CD4-positive, alpha-beta T cell treated with Interleukin-17A for 4 hours (primary cell): Measurements from ENCODE around the gene UIMC1.

Source experiments
- DNase-seq: peaks from one replicate; pipeline ENCODE4 v3.0.0-alpha.2; 2020; ENCODE audit warnings: mixed read lengths

Gene UIMC1

DNA sequence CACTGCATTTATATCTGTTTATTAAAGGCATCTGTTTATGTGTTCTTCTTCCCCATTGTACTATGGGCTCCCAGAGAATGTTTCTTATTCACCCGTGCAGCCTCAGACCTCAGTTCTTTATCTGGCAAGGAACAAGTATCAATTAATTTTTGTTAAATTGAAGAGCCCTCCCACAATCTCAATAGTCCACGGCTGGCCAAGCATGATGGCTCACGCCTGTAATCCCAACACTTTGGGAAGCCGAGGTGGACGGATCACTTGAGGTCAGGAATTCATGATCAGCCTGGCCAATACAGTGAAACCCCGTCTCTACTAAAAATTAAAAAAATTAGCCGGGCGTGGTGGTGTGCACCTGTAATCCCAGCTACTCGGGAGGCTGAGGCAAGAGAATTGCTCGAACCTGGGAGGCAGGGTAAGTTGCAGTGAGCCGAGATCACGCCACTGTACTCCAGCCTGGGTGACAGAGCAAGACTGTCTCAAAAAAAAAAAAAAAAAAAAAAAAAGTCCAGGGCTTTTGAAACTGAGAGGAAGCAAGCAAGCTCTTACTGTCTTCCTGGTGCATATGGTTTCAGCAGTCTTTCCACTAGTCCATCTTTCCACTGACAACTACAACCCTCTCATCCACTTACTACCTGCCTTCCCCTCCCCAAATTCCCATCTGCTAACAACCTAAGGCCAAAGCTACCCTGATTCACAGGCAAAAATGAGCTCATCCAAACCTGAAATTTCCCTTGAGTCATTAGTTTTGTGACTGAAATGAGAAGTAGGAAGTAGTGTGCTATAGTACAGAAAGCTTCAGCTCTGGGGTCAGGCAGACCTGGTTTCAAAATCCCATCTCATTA lies 105.1 kb downstream of the UIMC1 start:
- no peak for DNase-seq

DNA sequence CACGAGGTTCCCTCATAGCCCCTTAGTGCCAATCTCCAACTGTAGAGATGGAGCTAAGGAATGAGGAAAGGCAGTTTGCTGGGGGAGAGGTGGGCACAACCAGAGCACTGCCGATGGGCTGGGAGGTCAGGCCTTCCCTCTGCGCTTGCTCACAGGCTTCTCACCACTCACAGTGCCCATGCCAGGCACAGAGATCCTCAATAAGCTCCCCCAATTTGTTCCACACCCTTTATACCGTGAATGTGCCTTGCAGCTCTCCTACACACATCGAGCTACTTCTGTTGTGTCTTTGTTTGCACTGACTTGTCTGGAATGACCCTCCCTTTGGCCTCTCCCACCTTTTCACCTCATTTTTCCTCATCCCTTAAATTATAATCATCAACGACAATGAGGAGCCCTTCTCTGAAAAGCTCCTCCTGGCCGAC lies 105.8 kb downstream of the UIMC1 start:
- no peak for DNase-seq

DNA sequence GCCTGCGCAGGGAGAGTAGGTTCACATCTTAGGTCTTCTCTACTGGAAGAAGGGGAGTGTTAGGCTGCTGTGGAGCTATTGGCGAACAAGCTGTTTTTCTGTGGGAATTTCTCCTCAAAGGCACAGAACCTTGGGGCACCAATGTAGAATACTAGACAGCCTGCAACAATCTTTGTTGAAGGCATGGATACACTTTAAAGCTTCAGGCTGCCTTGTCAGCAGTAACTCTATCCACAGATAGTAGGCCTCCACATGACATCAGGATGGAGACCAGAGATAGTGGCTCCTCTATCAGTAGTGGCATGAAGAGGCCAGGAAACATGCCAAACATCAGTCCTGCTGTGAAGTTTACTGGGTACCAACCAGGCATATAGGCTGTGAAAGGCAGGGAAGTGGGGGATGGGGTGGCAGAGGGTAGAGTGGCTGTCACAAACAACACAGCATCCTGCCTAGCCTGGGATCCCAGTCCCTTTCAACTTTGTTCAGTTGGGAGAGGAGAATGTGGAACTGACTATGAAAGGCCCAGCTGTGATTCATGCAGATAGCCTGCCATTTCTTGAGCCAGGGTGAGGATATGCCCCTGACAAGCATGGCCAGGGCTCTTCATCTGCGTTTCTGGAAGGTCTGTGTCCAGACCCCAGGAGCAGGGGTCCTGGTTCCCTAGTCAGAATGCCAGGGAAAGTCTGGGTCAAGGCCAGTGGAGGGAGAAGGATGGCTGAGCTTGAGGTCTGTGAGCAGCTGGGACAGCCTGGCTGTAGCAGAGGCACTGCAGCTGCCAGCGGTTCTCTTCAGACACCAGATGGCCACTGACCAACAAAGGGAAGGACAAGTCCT lies 106.4 kb downstream of the UIMC1 start:
- no peak for DNase-seq

DNA sequence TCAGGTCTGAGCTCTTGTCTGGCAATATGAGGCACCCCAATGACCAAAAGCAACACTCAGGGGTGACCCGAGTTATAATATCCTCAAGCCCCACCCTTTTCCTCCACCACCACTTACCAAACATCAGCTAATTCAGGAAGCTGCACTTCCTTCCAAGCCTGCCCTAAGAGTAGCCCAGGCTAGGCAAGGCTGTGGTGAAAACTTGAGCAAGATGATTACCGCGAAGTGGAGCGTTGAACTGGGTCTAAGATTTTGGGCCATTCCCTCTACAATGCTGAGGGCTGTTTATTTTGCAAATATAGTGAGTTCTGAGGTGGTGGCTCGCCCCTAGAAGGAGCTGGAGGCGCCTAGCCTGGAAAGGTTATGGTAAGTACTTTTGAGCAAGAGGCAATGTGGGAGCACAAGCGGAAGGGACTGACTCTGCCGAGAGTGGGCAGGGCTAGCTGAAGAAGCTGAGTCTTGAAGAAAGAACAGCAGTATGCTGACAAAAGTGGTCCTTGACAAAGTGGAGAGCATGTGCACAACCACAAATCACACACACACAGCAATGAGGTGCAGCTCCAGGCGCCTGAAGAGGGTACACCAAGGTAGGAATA lies 107.2 kb downstream of the UIMC1 start, which contains the start of gene HK3:
TSS of gene HK3 (minus strand) at position 51 of the 596 bp plus-strand sequence. CDS start 3,187 bp downstream, outside the sequence.
- no peak for DNase-seq

DNA sequence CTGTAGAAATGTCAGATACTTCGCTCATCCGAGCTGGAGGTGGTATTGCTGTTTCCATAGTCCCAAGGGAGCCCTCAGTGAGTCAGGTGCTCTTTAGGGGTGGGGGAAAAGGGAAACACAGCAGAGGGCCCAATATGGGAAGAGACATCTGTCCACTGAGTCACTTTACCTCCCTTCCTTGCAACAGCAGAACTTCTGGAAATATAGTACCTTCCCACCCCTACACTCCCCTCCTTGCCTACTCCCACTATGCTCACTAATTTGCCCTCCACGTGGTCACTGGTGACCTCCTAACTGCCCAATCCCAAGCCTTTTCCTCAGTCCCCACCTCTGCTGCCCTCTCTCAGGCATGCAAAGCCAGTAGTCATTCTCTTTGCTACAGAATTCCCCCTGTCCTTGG lies 109.3 kb downstream of the UIMC1 start:
- DNase-seq, result no peak

DNA sequence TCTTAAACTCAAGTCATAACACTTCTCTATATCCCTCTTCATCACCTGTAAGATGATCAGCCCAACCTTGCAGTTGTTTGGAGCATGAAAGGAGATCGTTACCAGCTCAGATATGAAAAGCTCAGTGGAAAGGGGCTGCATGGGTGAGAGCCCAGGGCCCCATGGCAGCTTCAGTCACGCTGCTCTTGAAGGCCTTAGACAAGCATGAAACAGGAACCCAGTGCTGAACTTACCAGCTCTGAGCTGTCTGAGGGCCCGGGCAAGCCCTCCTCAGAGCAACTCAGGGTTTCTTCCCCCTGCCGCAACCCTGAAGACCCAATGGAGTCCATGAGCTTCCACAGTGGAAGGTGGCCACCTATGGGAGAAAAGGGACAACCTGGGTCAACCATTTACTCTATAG lies 110.7 kb downstream of the UIMC1 start:
- no peak for DNase-seq

DNA sequence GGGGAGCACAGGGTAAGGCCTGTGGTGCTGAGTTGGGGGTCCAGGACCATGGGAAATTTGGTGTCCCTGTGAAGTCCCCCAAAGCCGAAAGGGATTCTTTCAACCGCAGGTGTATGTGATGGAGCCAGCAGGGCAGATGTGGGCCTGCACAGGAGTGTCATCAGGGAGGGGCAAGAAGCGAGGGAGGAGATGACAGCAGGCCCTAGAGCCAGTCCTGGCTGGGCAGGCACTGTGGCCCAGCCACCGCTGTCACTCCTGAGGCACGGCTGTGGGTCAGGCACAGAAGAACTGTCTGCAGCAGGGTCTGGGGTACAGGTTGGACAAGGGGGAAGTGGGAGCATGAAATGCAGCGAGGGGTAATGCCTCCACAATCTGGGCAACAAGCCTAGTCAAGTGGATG lies 112.3 kb downstream of the UIMC1 start:
- DNase-seq, result no peak

DNA sequence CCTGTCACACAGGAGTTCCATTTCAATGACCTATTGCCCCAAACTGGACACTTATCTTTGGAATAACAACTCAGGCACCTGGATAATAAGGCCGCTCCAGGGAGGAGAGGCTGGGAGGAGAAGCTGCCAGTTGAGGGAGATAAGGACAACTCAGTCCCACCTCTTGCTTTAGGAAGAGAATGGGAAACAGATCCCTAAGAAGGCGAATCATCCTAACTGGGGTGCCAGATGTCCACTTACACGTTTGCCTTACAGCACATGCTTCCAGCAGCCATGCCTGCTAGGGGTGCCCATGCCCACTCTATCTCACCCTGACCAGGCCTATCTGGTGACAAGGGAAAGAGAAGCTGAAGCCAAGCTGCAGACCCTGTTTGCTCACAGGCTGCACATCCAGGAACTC lies 113.9 kb downstream of the UIMC1 start:
- DNase-seq, result no peak

DNA sequence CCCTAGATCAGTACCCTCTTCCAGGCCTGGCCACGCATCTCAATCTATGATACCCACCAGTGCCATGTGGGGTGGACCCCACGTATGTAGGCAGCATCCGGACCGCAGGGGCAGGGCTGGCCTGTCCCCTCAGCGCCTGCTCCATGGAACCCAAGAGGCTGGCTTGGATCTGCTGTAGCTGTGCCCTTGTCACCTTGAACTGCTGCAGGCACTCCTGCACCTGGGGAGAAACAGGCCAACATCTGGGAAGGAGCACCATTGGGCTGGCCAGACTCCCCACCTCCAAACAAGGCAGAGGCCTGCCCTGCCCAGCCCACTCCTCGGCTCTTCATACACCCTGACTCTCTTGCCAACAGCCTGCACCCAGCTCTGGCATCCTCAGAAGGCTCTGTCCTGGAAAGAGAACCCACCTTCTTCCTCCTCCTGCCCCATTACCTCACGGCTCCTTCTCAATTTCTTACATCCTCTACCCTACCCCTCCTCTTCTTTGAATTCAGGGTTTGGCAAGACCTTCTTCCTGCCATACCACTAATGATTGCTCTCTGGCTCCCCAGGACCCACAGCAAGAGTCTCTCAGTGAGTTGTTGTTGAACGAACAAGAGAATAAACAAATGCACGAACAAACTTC lies 115.1 kb downstream of the UIMC1 start:
- DNase-seq, result no peak

DNA sequence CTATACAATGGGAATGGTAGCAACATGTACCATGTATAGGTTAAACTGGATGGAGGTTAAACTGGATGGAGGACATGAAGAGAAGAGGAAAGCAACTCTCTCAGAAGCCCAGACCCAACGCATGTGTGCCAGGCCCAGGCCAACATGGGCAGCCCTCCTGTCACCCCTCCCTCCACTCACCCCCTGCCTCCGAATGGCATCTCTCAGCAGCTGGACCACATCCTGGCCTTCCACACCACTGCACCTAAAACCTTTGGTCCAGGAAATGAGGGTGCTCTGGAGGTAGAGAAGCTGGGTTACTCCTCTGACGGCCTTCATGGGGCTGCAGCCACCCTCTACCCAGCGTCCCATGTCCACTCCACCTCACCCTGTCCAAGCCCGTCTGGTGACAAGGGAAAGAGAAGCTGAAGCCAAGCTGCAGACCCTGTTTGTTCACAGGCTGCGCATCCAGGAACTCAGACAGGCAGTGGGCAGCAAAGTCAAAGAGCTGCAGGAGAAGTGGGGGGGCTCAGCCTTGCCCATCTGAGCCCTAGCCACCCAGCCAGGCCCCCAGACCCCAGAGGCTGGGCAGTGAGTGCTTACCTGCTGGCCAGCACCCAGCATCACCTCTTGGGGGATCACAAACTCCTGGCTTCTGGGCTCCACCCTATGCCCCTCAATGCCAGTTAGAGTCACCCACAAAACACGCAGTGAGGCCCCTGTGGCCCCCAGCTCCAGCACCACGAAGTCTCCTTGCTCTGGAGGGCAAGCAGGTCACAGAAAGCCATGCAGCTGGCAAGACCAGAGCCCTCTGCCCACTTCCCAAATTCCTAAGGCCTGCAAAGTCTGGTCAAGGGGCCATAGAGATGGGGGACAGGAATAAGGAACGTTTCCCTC lies 115.9 kb downstream of the UIMC1 start:
- DNase-seq, result no peak

DNA sequence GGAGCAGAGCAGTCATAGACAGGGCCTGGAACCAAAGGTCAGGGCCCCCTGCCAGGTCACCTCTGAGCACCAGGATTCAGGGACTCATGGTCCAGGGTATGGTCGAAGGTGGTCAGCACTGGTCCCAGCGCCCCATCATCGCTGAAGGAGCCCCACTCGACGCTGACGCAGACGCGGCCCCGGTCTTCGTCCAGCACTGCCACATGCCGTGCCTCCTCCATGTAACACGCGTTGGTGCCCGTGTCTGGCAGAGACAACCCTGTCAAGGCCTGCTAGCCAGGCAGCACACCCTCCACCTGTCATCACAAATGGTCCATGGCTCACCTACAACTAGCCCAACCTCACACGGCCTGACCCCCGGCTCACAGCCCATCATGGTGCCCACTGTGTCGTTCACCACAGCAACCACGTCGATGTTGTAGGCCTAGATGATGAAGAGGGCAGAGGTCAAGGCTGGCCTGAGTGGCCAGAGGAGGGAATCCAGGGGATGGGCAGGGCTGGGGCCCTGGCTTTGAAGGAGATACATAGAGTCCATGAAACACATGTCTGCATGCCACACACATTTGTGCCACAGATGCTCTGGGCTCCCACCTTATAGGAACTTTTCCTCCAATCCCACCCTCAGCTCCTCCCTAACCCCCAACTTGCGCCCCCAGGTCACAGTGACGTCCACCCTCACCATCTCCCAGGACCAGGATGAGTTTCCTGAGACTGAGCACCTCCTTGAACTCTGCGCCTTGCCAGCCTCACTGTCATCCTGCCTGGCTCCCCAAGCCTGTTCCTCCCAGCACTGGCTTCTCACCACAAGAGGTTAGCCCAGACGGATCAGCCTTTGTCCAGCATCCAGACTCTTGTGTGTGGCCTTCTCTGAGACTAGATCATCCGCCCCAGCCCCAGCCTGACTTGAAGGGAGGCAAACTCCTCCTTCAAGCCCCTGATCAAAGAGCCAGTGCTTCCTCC lies 117.0 kb downstream of the UIMC1 start:
- no peak for DNase-seq

DNA sequence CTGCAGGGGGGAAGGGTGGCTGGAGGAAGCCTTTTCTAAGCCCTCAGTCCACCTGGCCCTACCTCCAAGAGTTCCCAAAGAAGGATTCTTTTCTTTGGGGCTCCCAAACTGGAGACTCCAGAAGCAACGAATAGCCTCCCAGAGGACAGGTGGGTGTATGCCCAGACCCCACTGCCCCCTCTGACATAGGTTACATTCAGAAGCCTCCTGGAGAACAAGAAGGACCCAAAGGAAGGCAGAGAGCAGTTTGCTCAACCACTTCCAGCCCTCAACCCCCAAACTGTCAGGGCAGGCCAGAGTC lies 117.8 kb downstream of the UIMC1 start:
- DNase-seq, result no peak

DNA sequence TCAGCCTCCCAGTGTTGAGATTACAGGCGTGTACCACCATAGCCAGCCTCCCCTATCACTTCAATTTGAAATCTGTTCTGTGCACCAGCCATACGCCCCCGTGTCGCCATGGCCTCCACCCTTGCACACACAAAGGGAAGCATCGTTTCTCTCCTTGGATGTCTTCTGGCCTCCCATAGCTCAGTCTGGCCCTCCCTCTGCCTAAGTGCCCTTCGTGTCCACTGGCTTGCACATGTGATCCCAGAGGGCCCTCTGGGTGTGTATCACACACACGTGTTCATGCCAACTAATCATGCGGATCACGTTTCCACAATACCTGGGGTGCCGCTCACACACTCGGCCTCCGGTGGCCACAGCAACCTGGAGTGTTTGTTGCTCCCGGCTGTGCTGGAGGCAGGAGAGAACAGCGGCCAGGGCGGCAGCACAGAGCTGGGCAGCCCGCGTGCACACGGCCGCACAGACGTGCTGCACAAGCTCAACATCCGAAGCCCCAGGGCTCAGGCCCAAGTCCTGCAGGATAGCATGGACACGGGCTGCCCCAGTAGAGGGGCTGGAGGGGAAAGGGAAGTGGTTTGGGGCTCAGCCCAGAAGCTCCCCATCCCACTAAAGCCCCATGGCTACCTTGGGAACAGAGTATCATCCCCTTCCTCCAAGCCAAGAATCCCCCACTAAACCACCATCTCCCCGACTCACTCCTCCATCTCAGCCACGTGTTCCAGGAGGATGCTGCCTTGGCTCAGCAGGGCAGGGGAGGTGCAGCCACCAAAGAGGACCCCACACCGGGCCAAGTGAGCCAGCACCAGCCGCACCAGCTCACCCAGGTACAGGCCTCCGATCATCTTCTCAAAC lies 118.3 kb downstream of the UIMC1 start:
- no peak for DNase-seq

DNA sequence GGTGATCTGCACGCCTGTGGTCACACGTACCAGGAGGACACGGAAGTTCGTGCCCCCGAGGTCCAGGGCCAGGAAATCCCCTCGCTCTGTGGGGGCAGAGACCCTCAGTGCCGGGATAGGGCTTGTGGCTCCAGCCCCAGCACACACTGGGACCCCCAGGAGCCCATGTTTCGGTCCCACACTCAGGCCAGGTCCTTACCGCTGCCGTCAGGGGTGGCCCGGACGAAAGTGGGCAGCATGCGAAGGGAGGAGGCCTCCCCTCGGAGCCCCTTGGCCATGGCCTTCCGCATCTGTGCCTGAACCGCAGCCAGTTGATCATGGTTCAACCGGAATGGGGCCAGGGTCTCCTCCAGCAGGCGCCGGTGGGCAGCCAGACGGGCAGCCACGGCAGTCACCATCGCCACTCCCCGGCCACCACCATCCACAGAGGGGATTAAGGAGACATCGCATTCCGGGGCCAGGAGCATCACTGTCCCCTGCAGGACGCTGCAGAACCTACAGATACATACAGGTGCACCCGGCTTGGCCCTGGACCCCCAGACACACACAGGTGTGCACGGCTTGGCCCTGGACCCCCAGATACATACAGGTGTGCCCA lies 119.2 kb downstream of the UIMC1 start:
- DNase-seq, result no peak

DNA sequence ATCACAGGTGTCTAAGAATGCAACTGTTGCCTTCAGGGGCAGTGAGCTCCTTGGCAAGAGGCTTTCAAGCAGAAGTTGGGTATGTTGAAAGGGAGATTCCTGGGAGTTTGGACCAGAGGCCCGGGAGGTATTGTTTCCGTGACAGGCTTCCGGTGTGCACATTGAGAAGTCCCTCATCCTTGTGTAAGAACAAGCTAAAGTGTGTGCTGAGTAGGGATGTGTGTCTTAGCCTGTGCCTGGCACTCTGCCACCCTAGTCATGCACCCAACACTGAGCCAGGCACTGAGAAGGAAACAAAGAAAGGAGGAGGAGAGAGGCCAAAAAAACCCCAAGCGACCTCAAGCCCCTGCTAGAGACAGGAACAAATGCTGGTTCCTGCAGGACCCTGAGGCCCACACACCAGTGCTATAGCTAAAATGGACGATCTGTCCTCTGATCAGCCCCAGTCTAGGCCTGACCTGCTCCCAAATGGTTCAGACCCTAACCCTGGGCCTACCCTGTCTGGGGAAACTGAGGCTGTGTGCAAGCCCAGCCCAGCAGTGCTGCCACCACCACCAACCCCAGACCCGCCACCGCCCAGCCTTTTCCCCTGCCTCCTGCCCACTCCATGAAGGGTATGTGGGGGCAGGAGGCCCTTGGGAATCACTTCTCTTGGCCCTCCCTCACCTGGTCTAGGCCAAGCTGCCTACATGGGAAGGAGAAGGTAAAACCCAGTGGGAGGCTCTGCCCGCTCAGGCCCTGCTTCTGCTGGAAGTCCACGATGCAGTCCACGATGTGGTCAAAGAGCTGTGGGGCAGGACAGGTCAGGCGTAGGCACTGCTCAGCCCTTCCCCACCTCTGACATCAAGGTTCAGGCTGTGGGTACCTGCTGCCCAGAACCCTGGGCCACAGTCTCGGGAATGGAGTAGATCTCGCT lies 120.0 kb downstream of the UIMC1 start:
- DNase-seq, result no peak

DNA sequence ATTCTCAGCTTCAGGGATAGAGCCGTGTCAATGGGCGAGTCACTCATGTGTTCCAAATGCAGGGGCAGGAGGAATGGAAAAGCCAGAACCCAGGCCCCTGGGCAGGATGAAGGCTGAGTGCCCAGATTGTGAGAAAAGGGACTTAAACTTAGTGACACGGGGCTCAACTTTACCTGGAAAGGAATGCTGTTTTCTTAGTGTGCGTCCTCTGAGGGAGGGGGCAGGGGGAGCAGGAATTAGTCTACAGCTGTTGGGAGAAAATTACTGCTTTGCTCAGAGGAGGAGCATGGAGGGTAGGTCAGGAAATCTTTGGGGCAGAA lies 122.0 kb downstream of the UIMC1 start:
- DNase-seq, result no peak

DNA sequence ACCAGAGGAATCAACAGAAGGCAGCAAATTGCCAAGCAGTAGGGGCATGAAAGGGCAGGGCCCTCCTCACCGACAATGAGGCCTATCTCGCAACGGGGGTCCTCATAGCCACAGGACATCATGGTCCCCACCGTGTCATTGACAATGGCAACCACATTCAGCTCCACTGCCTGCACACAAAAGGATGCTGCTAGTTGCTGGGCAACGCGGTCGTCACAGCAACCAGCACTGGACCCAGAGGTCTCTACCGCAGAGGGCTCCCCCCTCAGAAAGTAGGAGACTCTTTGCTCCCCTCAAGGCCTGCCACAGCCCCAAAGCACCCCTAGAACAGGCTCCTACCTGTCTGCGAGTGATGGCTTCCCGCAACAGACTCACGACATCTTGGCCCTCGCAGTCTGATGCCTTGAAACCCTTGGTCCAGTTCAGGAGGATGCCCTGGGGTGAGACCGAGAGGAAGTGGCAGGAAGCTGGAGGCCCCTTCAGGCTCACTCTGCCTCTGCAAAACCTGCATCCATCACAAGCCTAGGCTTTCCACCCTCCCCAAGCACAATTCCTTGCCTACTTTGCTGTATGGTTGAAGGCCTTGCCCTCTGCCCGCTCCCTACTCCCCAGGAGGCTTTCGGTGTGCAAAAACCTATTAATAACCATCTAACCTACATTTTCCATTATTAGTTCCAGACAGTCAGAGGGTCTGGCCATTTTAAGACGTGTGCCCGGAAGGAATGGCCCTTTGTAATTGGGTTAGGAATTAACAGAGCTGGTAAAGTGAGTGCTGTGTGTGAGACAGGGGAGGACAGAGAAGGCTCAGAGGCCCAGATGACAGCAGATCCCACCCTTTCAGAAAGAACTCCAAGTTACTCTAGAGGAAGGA lies 122.6 kb downstream of the UIMC1 start:
- DNase-seq, result no peak

DNA sequence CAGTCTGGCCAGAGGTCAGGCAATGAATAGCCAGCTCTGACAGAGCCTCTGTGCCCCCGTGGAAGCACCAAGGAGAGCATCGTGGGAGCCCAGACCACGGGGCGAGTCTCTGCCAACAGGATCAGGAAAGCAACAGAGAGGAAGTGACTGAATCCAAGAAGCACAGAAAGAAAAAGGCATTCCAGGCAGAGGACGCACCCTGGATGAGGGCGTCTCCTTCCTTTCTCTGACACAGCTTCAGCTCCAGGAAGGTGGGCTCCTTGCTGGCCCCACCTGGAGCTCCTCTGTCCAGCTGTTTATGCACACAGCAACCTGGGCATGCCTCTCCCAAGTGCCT lies 124.0 kb downstream of the UIMC1 start:
- no peak for DNase-seq
